GM19395 (cell line): ENCODE data around the gene PCBP2.
"Not testable (repeated sequence)": the region's sequence is repeated elsewhere in the genome, so short reads cannot be mapped to it uniquely, and the experiment has no call there.

Experiments
- ATAC-seq: cut with Tn5 transposase; IDR thresholded peaks from one replicate; pipeline ENCODE4 v1.9.1; 2021; ENCODE audit warnings: mild to moderate bottlenecking, moderate library complexity; ENCODE audit not compliant: unreplicated experiment

Gene PCBP2

GRCh38 chr12:53468282-53468681 lies 16.4 kb downstream of the PCBP2 start:
- ATAC-seq: no peak

GRCh38 chr12:53472056-53472582 lies 20.2 kb downstream of the PCBP2 start:
- ATAC-seq: no peak

GRCh38 chr12:53474077-53474476 lies 22.2 kb downstream of the PCBP2 start:
- ATAC-seq: no peak

- no peak for ATAC-seq
These were observed 22.9 kb downstream of the PCBP2 start for GRCh38 chr12:53474819-53475218.

GRCh38 chr12:53476769-53477209 lies 24.9 kb downstream of the PCBP2 start:
- ATAC-seq: no peak

GRCh38 chr12:53478865-53479264 lies 27.0 kb downstream of the PCBP2 start:
- no peak for ATAC-seq

GRCh38 chr12:53479331-53479730 lies 27.4 kb downstream of the PCBP2 start:
- ATAC-seq: no peak

GRCh38 chr12:53480491-53481442 lies 28.9 kb downstream of the PCBP2 start:
- ATAC-seq: no peak

GRCh38 chr12:53481458-53481857 lies 29.6 kb downstream of the PCBP2 start:
- ATAC-seq: not testable (repeated sequence)

- ATAC-seq: no peak
These were observed 30.2 kb downstream of the PCBP2 start for GRCh38 chr12:53481939-53482586.

- ATAC-seq: no peak
These were observed 30.8 kb downstream of the PCBP2 start for GRCh38 chr12:53482626-53483168.

GRCh38 chr12:53483225-53483978 lies 31.5 kb downstream of the PCBP2 start:
- ATAC-seq: no peak

- no peak for ATAC-seq
These were observed 32.1 kb downstream of the PCBP2 start for GRCh38 chr12:53483979-53484377.

GRCh38 chr12:53484686-53485575 lies 33.0 kb downstream of the PCBP2 start:
- no peak for ATAC-seq

- ATAC-seq: no peak
These were observed 34.2 kb downstream of the PCBP2 start for GRCh38 chr12:53485955-53486735.

GRCh38 chr12:53486736-53487487 lies 35.0 kb downstream of the PCBP2 start:
- no peak for ATAC-seq

- no peak for ATAC-seq
These were observed 37.5 kb downstream of the PCBP2 start for GRCh38 chr12:53489242-53489864.

GRCh38 chr12:53492188-53492587 lies 40.3 kb downstream of the PCBP2 start:
- ATAC-seq: no peak
